Mesenchymal stem cell (in vitro differentiated cells and primary cell): ENCODE measurements around the gene RMND5A.
A peak's percentile ranks its signal among the peaks of the same experiment; 100 is the strongest.
"Not testable (repeated sequence)": the region's sequence is repeated elsewhere in the genome, so short reads cannot be mapped to it uniquely, and the experiment has no call there.

Source experiments
- DNase-seq: peaks from one replicate; pipeline ENCODE4 v3.0.0-alpha.2; 2013
- H2AFZ ChIP-seq: one replicate; pipeline ENCODE4 v1.6.1; 2013; ENCODE audit warnings: low read depth, mild to moderate bottlenecking, control low read depth, inconsistent platforms, low read length, moderate library complexity
- H2AK5ac ChIP-seq: 2 replicates; pipeline ENCODE4 v1.6.1; 2013; ENCODE audit warnings: low read length, moderate library complexity, mild to moderate bottlenecking, inconsistent platforms; ENCODE audit not compliant: severe bottlenecking
- H2BK120ac ChIP-seq: one replicate; pipeline ENCODE4 v1.6.1; 2013; ENCODE audit warnings: low read depth, mild to moderate bottlenecking, inconsistent platforms, low read length, moderate library complexity
- H2BK12ac ChIP-seq, 2 experiments: one replicate each; pipeline ENCODE4 v1.6.1; 2013; ENCODE audit warnings: inconsistent platforms in 2 of 2, low read length in 2 of 2, mild to moderate bottlenecking in 2 of 2, moderate library complexity in 2 of 2, control low read depth in 1 of 2
- H2BK15ac ChIP-seq: one replicate; pipeline ENCODE4 v1.6.1; 2013; ENCODE audit warnings: mild to moderate bottlenecking, low read depth, inconsistent platforms; ENCODE audit not compliant: poor library complexity, severe bottlenecking
- H2BK5ac ChIP-seq: 2 replicates; pipeline ENCODE4 v1.6.1; 2013; ENCODE audit warnings: low read depth, mild to moderate bottlenecking, low read length, control low read depth, inconsistent platforms; ENCODE audit not compliant: poor library complexity, severe bottlenecking
- H3K14ac ChIP-seq, 2 experiments: one replicate each; pipeline ENCODE4 v1.6.1; 2013; ENCODE audit warnings: inconsistent platforms in 2 of 2, low read length in 2 of 2, control low read depth in 1 of 2, mild to moderate bottlenecking in 1 of 2, moderate library complexity in 1 of 2
- H3K18ac ChIP-seq, 2 experiments: one replicate each; pipeline ENCODE4 v1.6.1; 2013; ENCODE audit warnings: inconsistent platforms in 2 of 2, low read length in 2 of 2, control low read depth in 1 of 2, low read depth in 1 of 2, mild to moderate bottlenecking in 1 of 2
- H3K23ac ChIP-seq, 2 experiments: one replicate each; pipeline ENCODE4 v1.6.1; 2013; ENCODE audit warnings: inconsistent platforms in 2 of 2, low read length in 2 of 2, mild to moderate bottlenecking in 2 of 2, moderate library complexity in 2 of 2, control low read depth in 1 of 2
- H3K27ac ChIP-seq: 2 replicates; pipeline ENCODE4 v1.5.1; 2013; ENCODE audit warnings: mild to moderate bottlenecking, moderate library complexity, low read length, control low read depth, inconsistent platforms; ENCODE audit not compliant: poor library complexity, severe bottlenecking
- H3K27me3 ChIP-seq, 2 experiments: 2 replicates each; pipeline versions ENCODE4 v1.6.1 to v1.7.0; 2013; ENCODE audit warnings: low read length in 2 of 2, mild to moderate bottlenecking in 2 of 2, moderate library complexity in 2 of 2, control low read depth in 1 of 2, inconsistent platforms in 1 of 2; ENCODE audit not compliant: control insufficient read depth in 1 of 2, insufficient read depth in 1 of 2
- H3K36me3 ChIP-seq, 2 experiments: 2 replicates each; pipeline versions ENCODE4 v1.6.1 to v1.7.0; 2013; ENCODE audit warnings: low read length in 2 of 2, control low read depth in 1 of 2, inconsistent platforms in 1 of 2, low read depth in 1 of 2, mild to moderate bottlenecking in 1 of 2; ENCODE audit not compliant: insufficient read depth in 2 of 2, control insufficient read depth in 1 of 2
- H3K4ac ChIP-seq, 2 experiments: one replicate each; pipeline ENCODE4 v1.6.1; 2013; ENCODE audit warnings: inconsistent platforms in 2 of 2, low read length in 2 of 2, mild to moderate bottlenecking in 2 of 2, moderate library complexity in 2 of 2, control low read depth in 1 of 2, low read depth in 1 of 2
- H3K4me1 ChIP-seq: 2 replicates; pipeline ENCODE4 v1.6.1; 2013; ENCODE audit warnings: low read depth, low read length, control low read depth; ENCODE audit not compliant: control insufficient read depth, insufficient read depth
- H3K4me2 ChIP-seq: 2 replicates; pipeline ENCODE4 v1.6.1; 2013; ENCODE audit warnings: low read length, mild to moderate bottlenecking, inconsistent platforms; ENCODE audit not compliant: poor library complexity, severe bottlenecking
- H3K4me3 ChIP-seq, 2 experiments: 2 replicates each; pipeline versions ENCODE4 v1.5.1 to v1.7.0; 2013; ENCODE audit warnings: low read length in 2 of 2, mild to moderate bottlenecking in 2 of 2, control low read depth in 1 of 2, low read depth in 1 of 2; ENCODE audit not compliant: insufficient read depth in 1 of 2
- H3K79me1 ChIP-seq: replicated peaks from 2 replicates; pipeline ENCODE4 v1.6.1; 2013; ENCODE audit warnings: mild to moderate bottlenecking, control low read depth, low read length, inconsistent platforms; ENCODE audit not compliant: poor library complexity, severe bottlenecking
- H3K9ac ChIP-seq: 2 replicates; pipeline ENCODE4 v1.7.0; 2013; ENCODE audit warnings: mild to moderate bottlenecking, low read length, moderate library complexity
- H3K9me3 ChIP-seq: 2 replicates; pipeline ENCODE4 v1.7.0; 2013; ENCODE audit warnings: mild to moderate bottlenecking, low read length; ENCODE audit not compliant: control insufficient read depth
- H4K8ac ChIP-seq: one replicate; pipeline ENCODE4 v1.6.1; 2013; ENCODE audit warnings: inconsistent platforms, mild to moderate bottlenecking, low read length, moderate library complexity
- H4K91ac ChIP-seq: one replicate; pipeline ENCODE4 v1.6.1; 2013; ENCODE audit warnings: mild to moderate bottlenecking, low read length, inconsistent platforms
- WGBS: methylation state at CpG from one replicate; pipeline ENCODE4 v1.1.7; 2013; ENCODE audit warnings: mixed read lengths; 5-methylcytosine and 5-hydroxymethylcytosine counted together

Gene RMND5A

GRCh38 chr2:86708126-86708525 lies 12.0 kb upstream of the RMND5A start:
- H2BK5ac ChIP-seq, H3K23ac ChIP-seq, H3K36me3 ChIP-seq, H4K8ac ChIP-seq, H3K4ac ChIP-seq, H3K27ac ChIP-seq, H3K18ac ChIP-seq, H3K4me2 ChIP-seq, H2BK120ac ChIP-seq, H3K79me1 ChIP-seq, H3K9ac ChIP-seq, H3K9me3 ChIP-seq, DNase-seq, H3K4me1 ChIP-seq, H2AFZ ChIP-seq, H4K91ac ChIP-seq, H2BK15ac ChIP-seq, H3K27me3 ChIP-seq, H3K4me3 ChIP-seq, H3K14ac ChIP-seq, H2AK5ac ChIP-seq, H2BK12ac ChIP-seq: not testable (repeated sequence)
- 97% methylated on average over 3 of the region's 4 CpGs for WGBS

- not testable (repeated sequence) for H2BK12ac ChIP-seq, H3K36me3 ChIP-seq, H2BK5ac ChIP-seq, H3K4ac ChIP-seq, H3K9ac ChIP-seq, DNase-seq, H3K14ac ChIP-seq, H4K91ac ChIP-seq, H3K23ac ChIP-seq, H2BK15ac ChIP-seq, H2AFZ ChIP-seq, H3K4me2 ChIP-seq, H3K27me3 ChIP-seq, H2AK5ac ChIP-seq, H3K4me3 ChIP-seq, H2BK120ac ChIP-seq, H3K27ac ChIP-seq, H3K9me3 ChIP-seq, H3K4me1 ChIP-seq, H3K18ac ChIP-seq, H4K8ac ChIP-seq, H3K79me1 ChIP-seq
- no CpG with 5 or more reads among the region's 3 CpGs for WGBS
Measured at GRCh38 chr2:86714579-86715173, 5.4 kb upstream of the RMND5A start.

- H2BK15ac ChIP-seq, H2AFZ ChIP-seq, H3K4me1 ChIP-seq, H2AK5ac ChIP-seq, H3K79me1 ChIP-seq, H3K27me3 ChIP-seq, H4K91ac ChIP-seq, H3K27ac ChIP-seq, H2BK5ac ChIP-seq, H2BK120ac ChIP-seq, H3K23ac ChIP-seq, H3K14ac ChIP-seq, H3K4me2 ChIP-seq, H3K18ac ChIP-seq, H3K4ac ChIP-seq, H3K9me3 ChIP-seq, DNase-seq, H4K8ac ChIP-seq, H2BK12ac ChIP-seq, H3K36me3 ChIP-seq: not testable (repeated sequence)
- Histone ChIP-seq H3K4me3 (peak overlapping the region in 1 of 2 experiments; percentile 67), H3K9ac (peak overlapping the region; percentile 76)
- no CpG with 5 or more reads among the region's 30 CpGs for WGBS
Measured at GRCh38 chr2:86719263-86719636, 841 bp upstream of the RMND5A start.

GRCh38 chr2:86720540-86721320 lies 639 bp downstream of the RMND5A start:
- H3K18ac ChIP-seq, H3K27me3 ChIP-seq, H3K27ac ChIP-seq, H2BK5ac ChIP-seq, H3K36me3 ChIP-seq, H3K79me1 ChIP-seq, H3K14ac ChIP-seq, H2AFZ ChIP-seq, H4K8ac ChIP-seq, H2BK120ac ChIP-seq, H3K4ac ChIP-seq, H2AK5ac ChIP-seq, H3K23ac ChIP-seq, H2BK12ac ChIP-seq, H3K4me1 ChIP-seq, H3K9me3 ChIP-seq, H4K91ac ChIP-seq, H2BK15ac ChIP-seq: not testable (repeated sequence)
- H3K4me3 ChIP-seq, result peak overlapping the region; percentile 73
- peak overlapping the region; percentile 63 for H3K4me2 ChIP-seq
- WGBS, result under 1% methylated on average over 23 of the region's 85 CpGs
- H3K9ac ChIP-seq, result peak overlapping the region; percentile 76
- DNase-seq, result peak; percentile 67
